Omental fat pad (tissue), 4 donors: Measurements from ENCODE around the gene MAPKAP1. TPM values are rescaled to one million over a fixed set of nuclear protein-coding genes. Genes with fewer than 3 reads are reported as not detected.

ENCODE experiments used
- ATAC-seq: fragments of 150-250 bp; one replicate; pipeline ENCODE4 v1.9.1; 2016; ENCODE audit warnings: mild to moderate bottlenecking, moderate library complexity; ENCODE audit not compliant: low FRiP score
- DNase-seq: peaks from one replicate; pipeline ENCODE4 v3.0.0-alpha.2; 2019; ENCODE audit warnings: low spot score
- CTCF ChIP-seq, 3 donors: fragments of 450-650 bp; IDR thresholded peaks; one replicate each; pipeline ENCODE4 v1.5.1; 2016 to 2017; ENCODE audit warnings: antibody characterized with exemption in 3 of 3, mild to moderate bottlenecking in 3 of 3, moderate library complexity in 2 of 3
- total RNA-seq, 4 donors: library from RNA; depleted of rRNA; stranded (reverse); fragments of >200 nt; gene quantifications; one replicate each; pipeline ENCODE4 v1.1.0, GENCODE V29; 2016

Gene MAPKAP1
- total RNA-seq, 4 donors from 2014 or later = 60.0 to 78.0 (median 72.9) TPM

- DNase-seq = no peak
- no peak for TF ChIP-seq CTCF (IDR thresholded peaks at IDR 0.05)
- no peak for ATAC-seq
Observed at GRCh38 chr9:125687163-125687863, 19.7 kb downstream of the MAPKAP1 start.

DNA sequence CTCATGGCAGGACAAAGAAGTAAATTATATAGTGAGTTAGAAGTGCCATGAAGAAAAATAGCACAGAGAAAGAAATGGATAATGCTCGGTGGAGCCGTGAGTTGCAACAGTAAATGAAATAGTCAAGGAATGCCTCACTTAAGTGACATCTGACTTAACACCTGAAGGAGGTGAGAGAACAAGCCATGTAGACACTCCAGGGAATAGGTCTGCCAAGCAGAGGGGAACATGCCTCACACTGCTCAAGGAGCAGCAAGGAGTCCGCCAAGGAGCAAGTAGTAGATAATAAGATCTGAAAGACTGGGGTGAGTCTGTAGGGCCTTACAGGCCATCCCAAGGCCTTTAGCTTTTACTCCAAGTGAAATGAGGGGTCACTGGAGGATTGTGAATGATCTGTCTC is 21.8 kb downstream of the MAPKAP1 start:
- DNase-seq (no peak), ATAC-seq (no peak)
- TF ChIP-seq CTCF (IDR thresholded peaks at IDR 0.05) = no peak

DNA sequence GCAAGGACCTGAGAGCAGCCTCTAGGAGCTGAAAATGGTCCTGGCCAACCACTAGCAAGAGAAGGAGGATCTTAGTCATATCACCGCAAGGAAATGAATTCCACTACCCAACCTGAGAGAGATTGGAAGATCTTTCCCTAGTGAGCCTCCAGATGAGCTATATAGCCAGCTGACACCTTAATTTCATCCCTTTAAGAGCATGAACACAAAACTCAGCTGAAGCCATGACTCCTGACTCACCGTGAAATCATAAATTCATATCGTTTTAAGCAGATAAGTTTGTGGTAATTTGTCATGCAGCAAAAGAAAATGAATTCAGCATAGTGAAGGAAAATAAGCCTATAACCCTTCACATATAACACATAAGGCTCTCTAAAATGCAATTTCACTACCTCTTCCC is 23.5 kb downstream of the MAPKAP1 start:
- DNase-seq = no peak
- no peak for TF ChIP-seq CTCF (IDR thresholded peaks at IDR 0.05)
- no peak for ATAC-seq

- TF ChIP-seq CTCF (IDR thresholded peaks at IDR 0.05) = no peak
- no peak for ATAC-seq
- no peak for DNase-seq
Observed at GRCh38 chr9:125682340-125682739, 24.7 kb downstream of the MAPKAP1 start.

DNA sequence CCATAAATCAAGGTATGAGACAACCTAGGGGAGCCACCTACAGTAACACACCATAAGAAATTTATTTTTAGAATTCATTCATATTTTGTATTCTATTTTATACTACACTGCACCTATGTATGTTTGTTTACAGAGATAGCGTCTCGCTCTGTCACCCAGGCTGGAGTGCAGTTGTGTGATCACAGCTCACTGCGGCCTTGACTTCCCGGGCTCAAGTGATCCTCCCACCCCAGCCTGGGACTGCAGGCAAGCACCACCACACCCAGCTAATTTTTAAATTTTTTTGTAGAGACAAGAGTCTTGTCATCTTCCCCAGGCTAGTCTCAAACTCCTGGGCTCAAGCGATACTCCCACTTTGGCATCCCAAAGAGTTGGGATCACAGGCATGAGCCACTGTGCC is 25.4 kb downstream of the MAPKAP1 start:
- DNase-seq (no peak), ATAC-seq (no peak)
- no peak for TF ChIP-seq CTCF (IDR thresholded peaks at IDR 0.05)

DNA sequence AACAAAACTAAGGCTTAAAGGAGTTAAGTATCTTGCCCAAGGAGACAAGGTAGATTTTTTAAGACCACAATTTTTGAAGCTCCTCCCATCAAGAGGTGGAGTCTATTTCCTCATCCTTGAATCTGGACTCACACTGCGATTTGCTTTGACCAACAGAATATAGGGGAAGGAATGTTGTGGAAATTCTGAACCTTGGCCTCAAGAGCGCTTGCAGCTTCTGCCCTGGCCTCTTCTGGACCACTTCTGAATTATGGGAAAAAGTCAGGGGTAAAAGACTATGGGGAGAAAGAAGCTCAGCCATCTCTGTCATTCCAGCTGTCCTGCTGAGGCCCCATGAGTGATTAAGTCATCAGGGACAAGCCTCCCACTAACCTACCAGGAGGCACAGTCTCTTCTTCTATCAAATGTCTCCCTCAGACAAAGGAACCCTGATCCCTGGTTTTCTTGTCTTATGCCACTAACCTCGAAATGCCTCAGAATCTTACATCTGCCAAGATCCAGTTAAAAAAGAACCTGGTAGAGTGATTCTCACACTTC is 25.9 kb downstream of the MAPKAP1 start:
- no peak for TF ChIP-seq CTCF (IDR thresholded peaks at IDR 0.05)
- DNase-seq (no peak), ATAC-seq (no peak)

DNA sequence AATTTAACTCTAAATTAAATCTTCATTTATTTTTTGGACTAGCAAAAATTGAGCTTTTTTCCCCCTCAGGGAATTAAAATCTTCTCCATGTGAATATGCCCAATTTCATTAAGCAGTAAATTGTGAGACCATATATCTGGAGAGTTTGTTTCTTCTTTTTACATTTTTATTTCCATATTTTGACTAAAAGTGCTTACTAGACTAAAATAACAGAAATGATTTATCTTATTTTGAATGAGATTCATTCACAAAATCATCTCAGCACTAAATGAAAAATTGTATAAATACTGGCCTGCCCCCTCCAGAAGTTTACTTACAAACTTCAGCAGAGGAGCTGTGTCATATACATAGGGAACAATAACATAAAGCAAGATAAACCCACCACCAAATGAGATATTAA is 26.6 kb downstream of the MAPKAP1 start:
- ATAC-seq (no peak), DNase-seq (no peak)
- no peak for TF ChIP-seq CTCF (IDR thresholded peaks at IDR 0.05)
